Karpas-422 (cell line): ENCODE measurements around the gene RPS29. TPM values are rescaled to one million over a fixed set of nuclear protein-coding genes. Genes with fewer than 3 reads are reported as not detected.

ENCODE experiments used
- DNase-seq: peaks from one replicate; pipeline ENCODE4 v3.0.0-alpha.2; 2015
- H2AFZ ChIP-seq: fragments of 200-600 bp; sonication (generic); 2 replicates; pipeline ENCODE4 v1.6.1; 2014; ENCODE audit warnings: antibody characterized with exemption, low read length, mixed read lengths
- H3K27ac ChIP-seq: fragments of 200-600 bp; sonication (generic); 2 replicates; pipeline ENCODE4 v1.5.1; 2014; ENCODE audit warnings: mild to moderate bottlenecking, low read length, moderate library complexity
- H3K27me3 ChIP-seq: fragments of 200-600 bp; sonication (generic); 2 replicates; pipeline ENCODE4 v1.6.1; 2014; ENCODE audit warnings: low read length, mixed read lengths
- H3K36me3 ChIP-seq: fragments of 200-600 bp; sonication (generic); 2 replicates; pipeline ENCODE4 v1.6.1; 2014; ENCODE audit warnings: low read length, mixed read lengths; ENCODE audit not compliant: insufficient read depth
- H3K4me1 ChIP-seq: fragments of 200-600 bp; sonication (generic); 2 replicates; pipeline ENCODE4 v1.6.1; 2014; ENCODE audit warnings: mild to moderate bottlenecking, low read length, mixed read lengths
- H3K4me2 ChIP-seq: fragments of 200-600 bp; sonication (generic); 2 replicates; pipeline ENCODE4 v1.6.1; 2014; ENCODE audit warnings: low read length, low read depth, mild to moderate bottlenecking; ENCODE audit not compliant: poor library complexity, severe bottlenecking
- H3K4me3 ChIP-seq: fragments of 200-600 bp; sonication (generic); 2 replicates; pipeline ENCODE4 v1.5.1; 2014; ENCODE audit warnings: mild to moderate bottlenecking, antibody characterized with exemption, low read length, mixed read lengths
- H3K79me2 ChIP-seq: fragments of 200-600 bp; sonication (generic); 2 replicates; pipeline ENCODE4 v1.6.1; 2014; ENCODE audit warnings: mild to moderate bottlenecking, low read length, mixed read lengths
- H3K9ac ChIP-seq: fragments of 200-600 bp; sonication (generic); 2 replicates; pipeline ENCODE4 v1.6.0; 2014; ENCODE audit warnings: low read length
- H3K9me2 ChIP-seq: fragments of 200-600 bp; sonication (generic), shearing (Covaris generic); replicated peaks from 2 replicates; pipeline ENCODE4 v1.6.0; 2014; ENCODE audit warnings: mild to moderate bottlenecking, low read length, moderate library complexity; ENCODE audit not compliant: insufficient read depth
- H3K9me3 ChIP-seq: fragments of 300-700, 200-600 bp; sonication (generic); 2 replicates; pipeline ENCODE4 v1.6.1; 2014; ENCODE audit warnings: low read length, mixed read lengths
- H4K20me1 ChIP-seq: fragments of 200-600 bp; sonication (generic); 2 replicates; pipeline ENCODE4 v1.6.1; 2014; ENCODE audit warnings: mild to moderate bottlenecking, antibody characterized with exemption, low read length, low read depth; ENCODE audit not compliant: insufficient read depth
- total RNA-seq: library from RNA; depleted of rRNA; stranded (reverse); fragments of >200 nt; shearing (Covaris generic); gene quantifications from 2 replicates; pipeline ENCODE4 v1.2.3, GENCODE V29; 2014; ENCODE audit warnings: low replicate concordance; rRNA removed

RPS29 gene
- total RNA-seq: 4,193 and 11,491 TPM in 2 replicates

GRCh38 chr14:49585803-49586672 lies at the start of gene RPS29:
Gene RPS29 (minus strand): TSS chr14:49586380. CDS start chr14:49586346, 34 bp downstream.
- DNase-seq: peak; percentile 100
- Histone ChIP-seq H4K20me1 (peaks cover 33% of the 10 kb centered on the region), H3K4me1 (peaks cover 21% of the 10 kb centered on the region), H3K9ac (peak within 1 kb of the TSS; percentile 96), H3K4me3 (peak within 1 kb of the TSS; percentile 95), H3K27me3 (no peaks in the 10 kb centered on the region), H3K27ac (peak within 1 kb of the TSS; percentile 81), H3K9me2 (no peaks in the 10 kb centered on the region), H3K4me2 (peak within 1 kb of the TSS; percentile 87), H3K36me3 (peaks cover 35% of the 10 kb centered on the region), H2AFZ (peak within 1 kb of the TSS; percentile 38), H3K9me3 (no peaks in the 10 kb centered on the region), H3K79me2 (peaks cover 48% of the 10 kb centered on the region)

- no peaks in the 10 kb centered on the region for H3K27me3 ChIP-seq
Measured at GRCh38 chr14:49634547-49635334, 48.6 kb upstream of the RPS29 start, which contains the start of gene DNAAF2. Gene DNAAF2 (minus strand): TSS chr14:49635244. CDS start chr14:49635149, 95 bp downstream.

GRCh38 chr14:49633640-49634546 lies 47.7 kb upstream of the RPS29 start:
- Histone ChIP-seq H3K9ac (peak overlapping the region; percentile 97), H3K9me2 (no peaks in the 10 kb centered on the region), H4K20me1 (peaks cover 26% of the 10 kb centered on the region), H3K4me1 (peaks cover 46% of the 10 kb centered on the region), H3K9me3 (no peaks in the 10 kb centered on the region), H3K79me2 (peaks cover 96% of the 10 kb centered on the region), H3K4me3 (peak overlapping the region; percentile 88), H2AFZ (peak overlapping the region; percentile 52; the same call in 1 of the 2 replicates), H3K27ac (peak overlapping the region; percentile 90), H3K27me3 (no peaks in the 10 kb centered on the region), H3K4me2 (peak overlapping the region; percentile 95), H3K36me3 (peaks cover 36% of the 10 kb centered on the region)
- DNase-seq: peak; percentile 98

More at GRCh38 chr14:49634547-49635334, 48.6 kb upstream of the RPS29 start, which contains the start of gene DNAAF2:
- H3K4me1 ChIP-seq: peaks cover 38% of the 10 kb centered on the region
- H2AFZ ChIP-seq: peak within 1 kb of the TSS; percentile 47; the same call in 1 of the 2 replicates
- H3K36me3 ChIP-seq: peaks cover 44% of the 10 kb centered on the region
- H3K79me2 ChIP-seq: peaks cover 96% of the 10 kb centered on the region
- peaks cover 18% of the 10 kb centered on the region for H4K20me1 ChIP-seq
- no peaks in the 10 kb centered on the region for H3K9me3 ChIP-seq
- no peaks in the 10 kb centered on the region for H3K9me2 ChIP-seq
- H3K4me2 ChIP-seq: peak within 1 kb of the TSS; percentile 95
- peak within 1 kb of the TSS; percentile 88 for H3K4me3 ChIP-seq
- peak within 1 kb of the TSS; percentile 90 for H3K27ac ChIP-seq
- peak within 1 kb of the TSS; percentile 97 for H3K9ac ChIP-seq
- DNase-seq: peak; percentile 88

- Histone ChIP-seq H4K20me1 (peaks cover 35% of the 10 kb centered on the region), H3K9me2 (no peaks in the 10 kb centered on the region), H3K9me3 (no peaks in the 10 kb centered on the region), H3K27ac (peak overlapping the region; percentile 90), H3K79me2 (peaks cover 93% of the 10 kb centered on the region), H3K36me3 (peaks cover 35% of the 10 kb centered on the region), H3K9ac (peak overlapping the region; percentile 95; the same call in 1 of the 2 replicates), H2AFZ (no peak overlapping the region), H3K4me1 (peaks cover 54% of the 10 kb centered on the region), H3K4me2 (peak overlapping the region; percentile 96), H3K4me3 (peak overlapping the region; percentile 95), H3K27me3 (no peaks in the 10 kb centered on the region)
- DNase-seq: no peak
Measured at GRCh38 chr14:49623941-49624839, 38.0 kb upstream of the RPS29 start.

- Histone ChIP-seq H3K4me1 (peaks cover 54% of the 10 kb centered on the region), H3K4me3 (peak overlapping the region; percentile 95), H4K20me1 (peaks cover 38% of the 10 kb centered on the region), H3K9me2 (no peaks in the 10 kb centered on the region), H3K4me2 (peak overlapping the region; percentile 96), H3K36me3 (peaks cover 42% of the 10 kb centered on the region), H3K79me2 (peaks cover 93% of the 10 kb centered on the region), H2AFZ (no peak overlapping the region), H3K27me3 (no peaks in the 10 kb centered on the region), H3K27ac (peak overlapping the region; percentile 90), H3K9me3 (no peaks in the 10 kb centered on the region), H3K9ac (peak overlapping the region; percentile 95)
- no peak for DNase-seq
Measured at GRCh38 chr14:49623387-49623786, 37.2 kb upstream of the RPS29 start.

- H3K4me2 ChIP-seq: peak overlapping the region; percentile 96
- peaks cover 49% of the 10 kb centered on the region for H3K36me3 ChIP-seq
- H3K4me1 ChIP-seq: peaks cover 62% of the 10 kb centered on the region
- H3K9me3 ChIP-seq: no peaks in the 10 kb centered on the region
- no peak for DNase-seq
- H3K79me2 ChIP-seq: peaks cover 91% of the 10 kb centered on the region
- H3K9me2 ChIP-seq: no peaks in the 10 kb centered on the region
- H3K27me3 ChIP-seq: no peaks in the 10 kb centered on the region
- H3K27ac ChIP-seq: peak overlapping the region; percentile 90
- H3K9ac ChIP-seq: peak overlapping the region; percentile 95
- H2AFZ ChIP-seq: no peak overlapping the region
- H3K4me3 ChIP-seq: peak overlapping the region; percentile 95
- peaks cover 43% of the 10 kb centered on the region for H4K20me1 ChIP-seq
Measured at GRCh38 chr14:49622022-49622607, 35.9 kb upstream of the RPS29 start.
